DOHH2 (cell line): Measurements from ENCODE around the gene ATF5.

Experiments used
- CTCF ChIP-seq: fragments of 200-600 bp; sonication (generic); IDR thresholded peaks from one replicate; pipeline ENCODE4 v1.5.1; 2014; ENCODE audit warnings: antibody characterized with exemption, mild to moderate bottlenecking, low read depth, low read length; ENCODE audit not compliant: poor library complexity, severe bottlenecking
- EZH2phosphoT487 ChIP-seq: fragments of 200-600 bp; sonication (generic); IDR thresholded peaks from 2 replicates; pipeline ENCODE4 v1.6.1; 2017; ENCODE audit warnings: borderline replicate concordance, mild to moderate bottlenecking, antibody characterized with exemption, low read length, moderate library complexity, mixed read lengths

GRCh38 chr19:49912965-49913685 lies 15.9 kb upstream of the ATF5 start:
- TF ChIP-seq CTCF (peak; percentile 56), EZH2phosphoT487 (no peak)
